Calu3 (cell line): ENCODE measurements around the gene PPP1R9B. TPM values are rescaled to one million over a fixed set of nuclear protein-coding genes. Genes with fewer than 3 reads are reported as not detected.

ENCODE experiments used
- BruUV-seq: library from RNA; stranded (reverse); fragments of 400-500 nt; replicated peaks from 2 replicates; lab custom pipeline; 2021; lab: Mats Ljungman, UMichigan
- CTCF ChIA-PET: fragments of 300-600 bp; sonication (Branson Sonifier 250); formaldehyde crosslinking; loops from one replicate; lab custom pipeline; 2022; ENCODE audit warnings: antibody characterized with exemption; lab: Charles Lee
- DNase-seq: peaks from one replicate; pipeline ENCODE4 v3.0.0; 2022
- H3K27ac Mint-ChIP-seq: one replicate; pipeline ENCODE4 v1.8.0; 2022; ENCODE audit warnings: mixed read lengths; ENCODE audit not compliant: unreplicated experiment
- H3K27me3 Mint-ChIP-seq: one replicate; pipeline ENCODE4 v1.8.0; 2022; ENCODE audit warnings: mixed read lengths; ENCODE audit not compliant: unreplicated experiment
- H3K36me3 Mint-ChIP-seq: one replicate; pipeline ENCODE4 v1.8.0; 2022; ENCODE audit warnings: mild to moderate bottlenecking, moderate library complexity, mixed read lengths; ENCODE audit not compliant: insufficient read depth, unreplicated experiment
- H3K4me1 Mint-ChIP-seq: one replicate; pipeline ENCODE4 v1.8.0; 2022; ENCODE audit warnings: mild to moderate bottlenecking, low read depth, mixed read lengths; ENCODE audit not compliant: unreplicated experiment
- H3K4me3 Mint-ChIP-seq: one replicate; pipeline ENCODE4 v1.8.0; 2022; ENCODE audit warnings: mild to moderate bottlenecking, low read depth, moderate library complexity, mixed read lengths; ENCODE audit not compliant: unreplicated experiment
- H3K9me3 Mint-ChIP-seq: one replicate; pipeline ENCODE4 v1.8.0; 2022; ENCODE audit warnings: low read depth, mixed read lengths; ENCODE audit not compliant: unreplicated experiment
- CTCF ChIP-seq: fragments of 200-600 bp; IDR thresholded peaks from one replicate; pipeline ENCODE4 v1.8.0; 2022; ENCODE audit warnings: antibody characterized with exemption; ENCODE audit not compliant: unreplicated experiment
- intact Hi-C: fragments of 100-400 bp; cut with micrococcal nuclease; formaldehyde crosslinking; loops from one replicate; pipeline ENCODE4 v1.10.0; 2022; ENCODE audit not compliant: unreplicated experiment
- total RNA-seq: library from RNA; stranded (reverse); gene quantifications from 2 replicates; pipeline ENCODE4 v1.2.3, GENCODE V29; 2022

Gene PPP1R9B
- total RNA-seq, 1 experiment from 2014 or later = 74.3 TPM

- intact Hi-C loops = no loop called here
- Mint-ChIP-seq H3K4me3 (no peak overlapping the region), H3K27ac (peak overlapping the region; percentile 9), H3K36me3 (peaks cover 6% of the 10 kb centered on the region), H3K9me3 (no peaks in the 10 kb centered on the region), H3K27me3 (peaks cover 48% of the 10 kb centered on the region), H3K4me1 (peaks cover 36% of the 10 kb centered on the region)
- BruUV-seq = no TSS peak
- CTCF ChIA-PET = interaction anchor here (1.3 kb wide), 1 partner anchor 14 kb away, joined by 4 read pairs; the partner anchor contains the start of gene SGCA
- no peak for TF ChIP-seq CTCF
- no peak for DNase-seq
These were observed 29.6 kb upstream of the PPP1R9B start for GRCh38 chr17:50180111-50180510.

GRCh38 chr17:50177983-50178834 is 27.7 kb upstream of the PPP1R9B start:
- Mint-ChIP-seq H3K27me3 (peaks cover 36% of the 10 kb centered on the region), H3K36me3 (peaks cover 6% of the 10 kb centered on the region), H3K4me1 (peaks cover 26% of the 10 kb centered on the region), H3K27ac (peak overlapping the region; percentile 27), H3K4me3 (peak overlapping the region; percentile 51), H3K9me3 (no peaks in the 10 kb centered on the region)
- peak; percentile 94 for DNase-seq
- CTCF ChIA-PET = interaction anchor here (0.6 to 2.1 kb wide), 16 partner anchors 9 to 787 kb away, joined by 3 to 14 read pairs (median 4); partner anchors contain the start of gene SGCA
- peak; percentile 82 for TF ChIP-seq CTCF
- no TSS peak for BruUV-seq
- intact Hi-C loops = no loop called here

- no TSS peak for BruUV-seq
- intact Hi-C loops = no loop called here
- Mint-ChIP-seq H3K4me3 (no peak overlapping the region), H3K9me3 (no peaks in the 10 kb centered on the region), H3K4me1 (peaks cover 26% of the 10 kb centered on the region), H3K36me3 (peaks cover 6% of the 10 kb centered on the region), H3K27me3 (peaks cover 29% of the 10 kb centered on the region), H3K27ac (peak overlapping the region; percentile 27)
- CTCF ChIA-PET = interaction anchor here (0.6 to 2.1 kb wide), 14 partner anchors 8 to 788 kb away, joined by 3 to 14 read pairs (median 4); no protein-coding TSS in a partner anchor
- DNase-seq = no peak
- no peak for TF ChIP-seq CTCF
These were observed 27.0 kb upstream of the PPP1R9B start for GRCh38 chr17:50177476-50177875.

GRCh38 chr17:50176559-50177357 is 26.3 kb upstream of the PPP1R9B start:
- H3K9me3 Mint-ChIP-seq = no peaks in the 10 kb centered on the region
- peaks cover 26% of the 10 kb centered on the region for H3K4me1 Mint-ChIP-seq
- H3K27ac Mint-ChIP-seq = no peak overlapping the region
- CTCF ChIA-PET = interaction anchor here (0.6 to 2.1 kb wide), 2 partner anchors 20 to 216 kb away, joined by 5 to 8 read pairs; no protein-coding TSS in a partner anchor
- TF ChIP-seq CTCF = no peak
- peaks cover 6% of the 10 kb centered on the region for H3K36me3 Mint-ChIP-seq
- peaks cover 22% of the 10 kb centered on the region for H3K27me3 Mint-ChIP-seq
- no peak overlapping the region for H3K4me3 Mint-ChIP-seq
- intact Hi-C loops = no loop called here
- DNase-seq = no peak
- BruUV-seq = no TSS peak
